SU-DHL-6 (cell line): Measurements from ENCODE around the gene EIF4G2.
A peak's percentile ranks its signal among the peaks of the same experiment; 100 is the strongest.
"Not testable (repeated sequence)": the region's sequence is repeated elsewhere in the genome, so short reads cannot be mapped to it uniquely, and the experiment has no call there.

ENCODE experiments used
- H2AFZ ChIP-seq: fragments of 200-600 bp; sonication (generic); 2 replicates; pipeline ENCODE4 v1.6.1; 2014; ENCODE audit warnings: low read depth, mild to moderate bottlenecking, moderate library complexity, mixed read lengths, antibody characterized with exemption, low read length; ENCODE audit not compliant: severe bottlenecking
- H3F3A ChIP-seq: fragments of 200-600 bp; shearing (Covaris generic); 2 replicates; pipeline ENCODE4 v1.6.0; 2016; ENCODE audit warnings: antibody characterized with exemption, mild to moderate bottlenecking; ENCODE audit not compliant: insufficient read depth
- H3K27ac ChIP-seq: fragments of 200-600 bp; sonication (generic); 2 replicates; pipeline ENCODE4 v1.5.1; 2016; ENCODE audit warnings: low read depth, mild to moderate bottlenecking, low read length, moderate library complexity, mixed read lengths
- H3K27me3 ChIP-seq: fragments of 200-600 bp; sonication (generic), shearing (Covaris generic); 2 replicates; pipeline ENCODE4 v1.6.0; 2014; ENCODE audit warnings: mild to moderate bottlenecking, low read length
- H3K36me3 ChIP-seq: fragments of 200-600 bp; sonication (generic); 2 replicates; pipeline ENCODE4 v1.6.1; 2014; ENCODE audit warnings: mild to moderate bottlenecking, low read length, mixed read lengths
- H3K4me2 ChIP-seq: fragments of 300-600, 200-600 bp; shearing (Covaris generic), sonication (generic); 2 replicates; pipeline ENCODE4 v1.6.0; 2014; ENCODE audit warnings: low read length, low read depth, mild to moderate bottlenecking; ENCODE audit not compliant: poor library complexity, severe bottlenecking
- H3K4me3 ChIP-seq: fragments of 200-600 bp; sonication (generic); 2 replicates; pipeline ENCODE4 v1.5.1; 2014; ENCODE audit warnings: antibody characterized with exemption, low read length, mild to moderate bottlenecking, mixed read lengths; ENCODE audit not compliant: insufficient read depth, poor library complexity, severe bottlenecking
- H3K79me2 ChIP-seq: fragments of 200-600 bp; sonication (generic); 2 replicates; pipeline ENCODE4 v1.6.1; 2014; ENCODE audit warnings: mild to moderate bottlenecking, low read length, moderate library complexity; ENCODE audit not compliant: insufficient read depth
- H3K9ac ChIP-seq: fragments of 200-600 bp; sonication (generic); 2 replicates; pipeline ENCODE4 v1.7.0; 2014; ENCODE audit warnings: mild to moderate bottlenecking, low read length
- H3K9me2 ChIP-seq: fragments of 200-600 bp; sonication (generic); replicated peaks from 2 replicates; pipeline ENCODE4 v1.6.1; 2014; ENCODE audit warnings: low read length; ENCODE audit not compliant: insufficient read depth
- H3K9me3 ChIP-seq: fragments of 200-600 bp; sonication (generic); 2 replicates; pipeline ENCODE4 v1.6.1; 2014; ENCODE audit warnings: low read length, mixed read lengths; ENCODE audit not compliant: insufficient read depth
- H4K20me1 ChIP-seq: fragments of 200-600 bp; sonication (generic); 2 replicates; pipeline ENCODE4 v1.6.1; 2014; ENCODE audit warnings: low read depth, mild to moderate bottlenecking, antibody characterized with exemption, low read length, moderate library complexity, mixed read lengths
- EZH2phosphoT487 ChIP-seq: fragments of 200-600 bp; sonication (generic), shearing (Covaris generic); conservative IDR thresholded peaks from 2 replicates; pipeline ENCODE4 v1.6.1; 2018; ENCODE audit warnings: mild to moderate bottlenecking, antibody characterized with exemption, low read length, moderate library complexity, mixed read lengths
- TF ChIP-seq, protein P1 (sequence below): fragments of 200-600 bp; sonication (generic); IDR thresholded peaks from one replicate; pipeline ENCODE4 v1.5.1; 2017; ENCODE audit warnings: antibody characterized with exemption, mild to moderate bottlenecking, low read length, moderate library complexity; ENCODE audit not compliant: insufficient read depth, poor library complexity, severe bottlenecking

The EIF4G2 gene

DNA sequence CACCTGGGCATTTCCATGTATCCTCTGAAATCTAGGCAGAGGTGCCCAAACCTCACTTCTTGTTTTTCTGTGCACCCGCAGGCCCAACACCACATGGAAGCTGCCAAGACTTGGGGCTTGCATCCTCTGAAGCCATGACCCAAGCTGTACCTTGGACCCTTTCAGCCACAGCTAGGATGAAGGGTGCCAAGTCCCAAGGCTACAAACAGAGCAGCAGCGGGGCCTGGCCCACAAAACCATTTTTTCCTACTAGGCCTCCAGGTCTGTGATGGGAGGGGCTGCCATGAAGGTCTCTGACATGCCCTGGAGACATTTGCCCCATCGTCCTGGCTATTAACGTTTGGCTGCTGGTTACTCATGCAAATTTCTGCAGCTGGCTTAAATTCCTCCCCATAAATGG, 20.4 kb upstream of the EIF4G2 start:
- no peak overlapping the region for H3K4me2 ChIP-seq
- no peaks in the 10 kb centered on the region for H3K79me2 ChIP-seq
- H2AFZ ChIP-seq: no peak overlapping the region
- no peaks in the 10 kb centered on the region for H3K9me2 ChIP-seq
- H3F3A ChIP-seq: no peaks in the 10 kb centered on the region
- H3K9ac ChIP-seq: no peak overlapping the region
- no peak overlapping the region for H3K27ac ChIP-seq
- H3K4me3 ChIP-seq: no peak overlapping the region
- no peaks in the 10 kb centered on the region for H3K36me3 ChIP-seq
- no peaks in the 10 kb centered on the region for H4K20me1 ChIP-seq
- no peak for TF ChIP-seq EZH2phosphoT487
- TF ChIP-seq, protein P1, sequence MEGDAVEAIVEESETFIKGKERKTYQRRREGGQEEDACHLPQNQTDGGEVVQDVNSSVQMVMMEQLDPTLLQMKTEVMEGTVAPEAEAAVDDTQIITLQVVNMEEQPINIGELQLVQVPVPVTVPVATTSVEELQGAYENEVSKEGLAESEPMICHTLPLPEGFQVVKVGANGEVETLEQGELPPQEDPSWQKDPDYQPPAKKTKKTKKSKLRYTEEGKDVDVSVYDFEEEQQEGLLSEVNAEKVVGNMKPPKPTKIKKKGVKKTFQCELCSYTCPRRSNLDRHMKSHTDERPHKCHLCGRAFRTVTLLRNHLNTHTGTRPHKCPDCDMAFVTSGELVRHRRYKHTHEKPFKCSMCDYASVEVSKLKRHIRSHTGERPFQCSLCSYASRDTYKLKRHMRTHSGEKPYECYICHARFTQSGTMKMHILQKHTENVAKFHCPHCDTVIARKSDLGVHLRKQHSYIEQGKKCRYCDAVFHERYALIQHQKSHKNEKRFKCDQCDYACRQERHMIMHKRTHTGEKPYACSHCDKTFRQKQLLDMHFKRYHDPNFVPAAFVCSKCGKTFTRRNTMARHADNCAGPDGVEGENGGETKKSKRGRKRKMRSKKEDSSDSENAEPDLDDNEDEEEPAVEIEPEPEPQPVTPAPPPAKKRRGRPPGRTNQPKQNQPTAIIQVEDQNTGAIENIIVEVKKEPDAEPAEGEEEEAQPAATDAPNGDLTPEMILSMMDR: no peak
- H3K9me3 ChIP-seq: no peaks in the 10 kb centered on the region
- H3K27me3 ChIP-seq: no peaks in the 10 kb centered on the region

DNA sequence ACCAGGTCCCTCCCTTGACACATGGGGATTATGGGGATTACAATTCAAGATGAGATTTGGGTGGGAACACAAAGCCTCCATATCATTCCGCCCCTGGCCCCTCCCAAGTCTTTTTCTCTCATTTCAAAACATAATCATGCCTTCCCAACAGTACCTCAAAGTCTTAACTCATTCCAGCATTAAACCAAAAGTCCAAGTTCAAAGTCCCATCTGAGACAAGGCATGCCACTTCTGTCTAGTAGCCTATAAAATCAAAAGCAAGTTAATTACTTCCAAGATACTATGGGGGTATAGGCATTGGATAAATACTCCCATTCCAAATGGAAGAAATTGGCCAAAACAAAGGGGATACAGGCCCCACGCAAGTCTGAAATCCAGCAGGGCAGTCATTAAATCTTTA, 19.7 kb upstream of the EIF4G2 start:
- H2AFZ ChIP-seq: no peak overlapping the region
- H3K4me3 ChIP-seq: no peak overlapping the region
- H3K9me2 ChIP-seq: no peaks in the 10 kb centered on the region
- no peaks in the 10 kb centered on the region for H3K36me3 ChIP-seq
- H3K27me3 ChIP-seq: no peaks in the 10 kb centered on the region
- no peaks in the 10 kb centered on the region for H4K20me1 ChIP-seq
- H3K79me2 ChIP-seq: no peaks in the 10 kb centered on the region
- TF ChIP-seq EZH2phosphoT487: no peak
- TF ChIP-seq, protein P1: no peak
- no peak overlapping the region for H3K4me2 ChIP-seq
- H3K9ac ChIP-seq: no peak overlapping the region
- no peaks in the 10 kb centered on the region for H3K9me3 ChIP-seq
- no peak overlapping the region for H3K27ac ChIP-seq
- no peaks in the 10 kb centered on the region for H3F3A ChIP-seq

DNA sequence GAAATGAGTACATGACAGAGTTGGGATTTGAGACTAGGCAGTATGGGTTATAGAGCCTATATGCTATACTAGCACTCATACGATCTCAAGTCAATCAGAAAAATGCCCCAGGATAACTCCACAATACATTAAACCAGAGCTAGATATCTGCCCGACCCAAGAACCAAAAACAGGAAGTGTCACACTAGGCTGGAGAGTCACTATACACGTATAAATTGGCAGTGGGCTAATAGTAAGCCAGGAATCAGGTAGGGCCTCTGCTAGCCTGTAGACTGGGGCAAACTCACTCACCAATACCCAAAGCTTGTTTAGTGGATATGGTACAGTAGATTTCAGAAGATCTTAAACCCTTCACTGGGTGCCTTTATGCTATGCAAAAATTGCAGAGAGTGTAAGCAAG, 16.2 kb upstream of the EIF4G2 start:
- Histone ChIP-seq H3K79me2 (no peaks in the 10 kb centered on the region), H3K9me3 (no peaks in the 10 kb centered on the region), H3K9ac (no peak overlapping the region), H3K27ac (no peak overlapping the region), H3F3A (no peaks in the 10 kb centered on the region), H4K20me1 (no peaks in the 10 kb centered on the region), H3K4me3 (no peak overlapping the region), H3K27me3 (no peaks in the 10 kb centered on the region), H3K36me3 (no peaks in the 10 kb centered on the region), H2AFZ (peak overlapping the region; percentile 84), H3K9me2 (no peaks in the 10 kb centered on the region), H3K4me2 (peak overlapping the region; percentile 1)
- TF ChIP-seq EZH2phosphoT487: no peak
- TF ChIP-seq, protein P1: no peak

DNA sequence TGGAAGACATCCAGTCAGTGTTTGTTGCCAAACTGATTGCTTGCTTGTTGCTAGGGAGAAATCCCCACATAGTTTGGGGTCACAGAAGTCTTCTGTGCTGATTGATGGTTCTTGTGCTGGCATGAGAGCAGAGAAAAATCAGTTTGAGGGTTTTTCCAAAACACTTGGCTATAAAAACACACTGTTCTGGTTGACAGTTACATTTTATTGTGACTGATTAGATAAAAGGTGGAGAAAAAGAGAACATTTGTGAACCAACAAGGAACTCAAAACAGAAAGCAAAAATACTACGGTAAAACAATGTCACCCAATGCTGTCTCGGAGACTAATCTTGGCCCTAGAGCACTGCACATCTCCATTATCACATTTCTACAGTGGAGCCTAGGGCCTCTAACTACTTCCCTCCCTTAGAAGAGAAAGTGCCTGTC, 14.4 kb upstream of the EIF4G2 start:
- H3K4me3 ChIP-seq: no peak overlapping the region
- no peaks in the 10 kb centered on the region for H3K9me3 ChIP-seq
- H3K27me3 ChIP-seq: no peaks in the 10 kb centered on the region
- no peaks in the 10 kb centered on the region for H4K20me1 ChIP-seq
- no peak overlapping the region for H3K4me2 ChIP-seq
- H3K36me3 ChIP-seq: no peaks in the 10 kb centered on the region
- TF ChIP-seq, protein P1: no peak
- no peak for TF ChIP-seq EZH2phosphoT487
- H3K27ac ChIP-seq: no peak overlapping the region
- H3F3A ChIP-seq: no peaks in the 10 kb centered on the region
- H3K9me2 ChIP-seq: no peaks in the 10 kb centered on the region
- H3K79me2 ChIP-seq: no peaks in the 10 kb centered on the region
- H3K9ac ChIP-seq: no peak overlapping the region
- H2AFZ ChIP-seq: no peak overlapping the region

DNA sequence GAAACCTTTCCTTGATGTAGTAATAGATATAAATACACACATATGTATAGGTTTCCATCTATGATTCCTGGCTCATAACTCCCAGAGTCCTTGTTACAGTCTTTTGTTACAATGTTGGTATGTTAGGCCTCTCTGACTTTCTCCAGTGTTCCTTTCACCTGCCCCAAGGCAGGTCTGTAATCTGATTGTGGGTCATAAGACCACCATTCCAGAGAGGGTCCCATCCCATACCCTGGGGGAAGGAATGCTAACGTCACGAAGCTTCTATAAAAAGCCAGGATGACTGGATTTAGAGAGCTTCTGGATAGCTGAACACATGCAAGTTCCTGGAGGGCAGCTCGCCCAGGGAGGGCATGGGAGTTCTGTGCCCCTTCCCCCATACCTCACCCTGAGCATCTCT, 13.8 kb upstream of the EIF4G2 start:
- not testable (repeated sequence) for H3K79me2 ChIP-seq, H3F3A ChIP-seq, H3K9me2 ChIP-seq, H2AFZ ChIP-seq, H3K4me3 ChIP-seq, H3K27ac ChIP-seq, H3K36me3 ChIP-seq, H3K9ac ChIP-seq, H4K20me1 ChIP-seq, H3K27me3 ChIP-seq, H3K9me3 ChIP-seq, H3K4me2 ChIP-seq
